Measurements from ENCODE around the gene CPT1B. TPM values are rescaled to one million over a fixed set of nuclear protein-coding genes. Genes with fewer than 3 reads are reported as not detected.

The CPT1B gene
- total RNA-seq, 6 donors from 2014 or later = 7.3 to 54.5 (median 19.4) TPM

GRCh38 chr22:50583294-50583861, 5.2 kb upstream of the CPT1B start:
- no peaks in the 10 kb centered on the region for H3K27me3 ChIP-seq
- WGBS, 2 donors = 6 to 15% methylated on average over 28 to 35 of the region's 37 CpGs
- DNase-seq = no peak
- peak overlapping the region; percentile 96 to 99 (median 99) for H3K27ac ChIP-seq
- no peaks in the 10 kb centered on the region for H3K9me3 ChIP-seq
- peak; percentile 13 to 61 for ATAC-seq (ENCODE audit: low FRiP score in 2 of 2)
- peaks cover 0 to 15% (median 10%) of the 10 kb centered on the region in 4 donors for H3K36me3 ChIP-seq
- peaks cover 15 to 29% (median 23%) of the 10 kb centered on the region in 4 donors for H3K4me1 ChIP-seq
- H3K4me3 ChIP-seq = peak overlapping the region; percentile 70 to 93 (median 89)
- peak in 1 of 4 donors; percentile 1 for TF ChIP-seq POLR2A (IDR thresholded peaks at IDR 0.05)
- TF ChIP-seq EP300 (IDR thresholded peaks at IDR 0.05) = no peak

GRCh38 chr22:50582493-50583293, 4.5 kb upstream of the CPT1B start, which contains the start of gene CHKB:
Gene CHKB (minus strand): TSS chr22:50582849. CDS start chr22:50582781, 68 bp downstream.
- peak; percentile 99 for ATAC-seq (ENCODE audit: low FRiP score in 2 of 2)

GRCh38 chr22:50581950-50582492, 3.8 kb upstream of the CPT1B start:
- H3K4me1 ChIP-seq = peaks cover 19 to 39% (median 28%) of the 10 kb centered on the region in 4 donors
- no peak for TF ChIP-seq POLR2AphosphoS5 (IDR thresholded peaks at IDR 0.05)
- no peak for TF ChIP-seq CTCF (IDR thresholded peaks at IDR 0.05)
- TF ChIP-seq POLR2A (IDR thresholded peaks at IDR 0.05) = no peak
- no peak for TF ChIP-seq EP300 (IDR thresholded peaks at IDR 0.05)
- H3K27me3 ChIP-seq = no peaks in the 10 kb centered on the region
- H3K27ac ChIP-seq = peak overlapping the region; percentile 96 to 99 (median 99)
- ATAC-seq (ENCODE audit: low FRiP score in 2 of 2) (no peak), DNase-seq (no peak)
- no peaks in the 10 kb centered on the region for H3K9me3 ChIP-seq
- H3K36me3 ChIP-seq = peaks cover 0 to 15% (median 10%) of the 10 kb centered on the region in 4 donors
- peak overlapping the region; percentile 63 to 93 (median 78) for H3K4me3 ChIP-seq
- WGBS, 2 donors = 0 to 21% methylated on average over 2 to 14 of the region's 39 CpGs

More at GRCh38 chr22:50582493-50583293, 4.5 kb upstream of the CPT1B start, which contains the start of gene CHKB:
- no peaks in the 10 kb centered on the region for H3K27me3 ChIP-seq
- DNase-seq = peak; percentile 98 to 99
- H3K27ac ChIP-seq = peak within 1 kb of the TSS; percentile 96 to 99 (median 99)
- no peaks in the 10 kb centered on the region for H3K9me3 ChIP-seq
- peak within 1 kb of the TSS; percentile 70 to 93 (median 89) for H3K4me3 ChIP-seq
- TF ChIP-seq CTCF (IDR thresholded peaks at IDR 0.05) = no peak
- TF ChIP-seq POLR2A (IDR thresholded peaks at IDR 0.05) = peak in 3 of 4 donors; percentile 53 to 94 (median 92)
- no peak for TF ChIP-seq EP300 (IDR thresholded peaks at IDR 0.05)
- peak; percentile 58 to 69 for TF ChIP-seq POLR2AphosphoS5 (IDR thresholded peaks at IDR 0.05)
- peaks cover 0 to 15% (median 10%) of the 10 kb centered on the region in 4 donors for H3K36me3 ChIP-seq
- peaks cover 19 to 36% (median 28%) of the 10 kb centered on the region in 4 donors for H3K4me1 ChIP-seq
- WGBS, 2 donors = 0% methylated on average over 11 to 22 of the region's 96 CpGs

GRCh38 chr22:50581031-50581949, 3.1 kb upstream of the CPT1B start:
- 79 to 89% methylated on average over 14 to 22 of the region's 22 CpGs for WGBS, 2 donors
- Histone ChIP-seq H3K4me1 (peaks cover 19 to 39% (median 28%) of the 10 kb centered on the region in 4 donors), H3K36me3 (peaks cover 0 to 15% (median 10%) of the 10 kb centered on the region in 4 donors), H3K4me3 (peak overlapping the region; percentile 63 to 93 (median 78)), H3K27ac (peak overlapping the region; percentile 96 to 99 (median 99)), H3K9me3 (no peaks in the 10 kb centered on the region), H3K27me3 (no peaks in the 10 kb centered on the region)
- no peak for TF ChIP-seq POLR2A (IDR thresholded peaks at IDR 0.05)
- TF ChIP-seq EP300 (IDR thresholded peaks at IDR 0.05) = no peak
- TF ChIP-seq CTCF (IDR thresholded peaks at IDR 0.05) = no peak
- no peak for TF ChIP-seq POLR2AphosphoS5 (IDR thresholded peaks at IDR 0.05)
- DNase-seq (no peak), ATAC-seq (ENCODE audit: low FRiP score in 2 of 2) (no peak)
